ENCODE measurements around the gene CHRM4. TPM values are rescaled to one million over a fixed set of nuclear protein-coding genes. Genes with fewer than 3 reads are reported as not detected.
A peak's percentile ranks its signal among the peaks of the same experiment; 100 is the strongest.

The CHRM4 gene
- total and polyA plus RNA-seq, 2 of the 13 experiments (the other 11 are each of a cell fraction or from before 2014, with no cell fraction given): 0.13 to 0.21 TPM

DNA sequence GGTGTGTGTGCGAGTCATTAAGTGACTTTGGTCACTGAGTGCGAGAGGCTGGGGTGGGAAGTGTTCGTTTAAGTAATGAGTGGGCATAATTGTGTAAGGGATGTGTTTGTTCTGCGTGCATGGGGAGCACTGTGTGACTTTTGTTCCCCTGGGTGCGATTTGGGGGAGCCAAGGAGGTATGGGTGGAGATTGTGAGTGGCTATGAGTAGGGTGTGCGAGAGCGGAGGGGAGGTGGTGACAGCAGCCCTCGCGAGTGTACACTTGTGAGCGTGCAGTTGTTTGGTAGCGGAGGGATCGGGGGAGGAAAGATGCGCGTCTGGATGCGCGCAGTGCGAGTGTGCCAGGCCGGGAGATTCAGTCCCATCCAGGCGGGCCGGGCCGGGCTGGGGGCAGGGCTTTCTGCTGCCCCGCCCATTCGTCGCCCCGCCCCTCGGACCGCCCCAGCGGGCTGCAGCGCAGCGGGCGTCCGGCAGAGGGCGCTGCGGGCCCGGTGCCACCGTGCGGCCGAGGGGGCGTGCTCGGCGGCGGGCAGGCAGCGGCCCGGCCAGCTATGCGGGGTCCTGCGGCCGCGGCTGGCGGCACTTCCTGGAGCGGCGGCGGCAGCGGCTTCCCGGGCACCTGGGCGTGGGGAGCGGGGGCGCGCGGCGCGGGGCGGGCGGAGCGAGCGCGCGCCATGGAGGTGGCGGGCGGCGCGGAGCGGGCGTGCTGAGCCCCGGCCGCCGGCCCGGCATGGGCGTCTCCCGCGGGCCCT is 44.5 kb downstream of the CHRM4 start, which contains the start of gene DGKZ (continued):
- TF ChIP-seq ZNF136 (CRISPR knock-in tag; IDR thresholded peaks at IDR 0.05; ENCODE audit: low read depth) (no peak), TBP (CRISPR knock-in tag; IDR thresholded peaks at IDR 0.05) (no peak), ZNF143 (CRISPR knock-in tag; IDR thresholded peaks at IDR 0.05) (no peak), ZFP36L1 (CRISPR knock-in tag; IDR thresholded peaks at IDR 0.05) (no peak), MED8 (CRISPR knock-in tag; IDR thresholded peaks at IDR 0.05; ENCODE audit: insufficient replicate concordance) (no peak), RFX1 (IDR thresholded peaks at IDR 0.05) (no peak), HDAC1 (CRISPR knock-in tag; IDR thresholded peaks at IDR 0.05) (no peak), ZNF350 (CRISPR knock-in tag; IDR thresholded peaks at IDR 0.05; ENCODE audit: borderline replicate concordance, low read depth) (no peak), ATRX (CRISPR knock-in tag; IDR thresholded peaks at IDR 0.05; ENCODE audit: borderline replicate concordance) (no peak), ZNF460 (CRISPR knock-in tag; IDR thresholded peaks at IDR 0.05; ENCODE audit: borderline replicate concordance) (no peak), RARA (CRISPR knock-in tag; IDR thresholded peaks at IDR 0.05) (0 out of 2 replicates have a peak, but pooled peaks have one; percentile 16), ATAD3A (CRISPR knock-in tag; IDR thresholded peaks at IDR 0.05) (no peak), ATM (IDR thresholded peaks at IDR 0.05; ENCODE audit: borderline replicate concordance) (no peak), FIP1L1 (IDR thresholded peaks at IDR 0.05; ENCODE audit: borderline replicate concordance, insufficient read depth, low read depth, low read length) (no peak), ARNT (IDR thresholded peaks at IDR 0.05) (no peak)
- TF ChIP-seq, protein P1, sequence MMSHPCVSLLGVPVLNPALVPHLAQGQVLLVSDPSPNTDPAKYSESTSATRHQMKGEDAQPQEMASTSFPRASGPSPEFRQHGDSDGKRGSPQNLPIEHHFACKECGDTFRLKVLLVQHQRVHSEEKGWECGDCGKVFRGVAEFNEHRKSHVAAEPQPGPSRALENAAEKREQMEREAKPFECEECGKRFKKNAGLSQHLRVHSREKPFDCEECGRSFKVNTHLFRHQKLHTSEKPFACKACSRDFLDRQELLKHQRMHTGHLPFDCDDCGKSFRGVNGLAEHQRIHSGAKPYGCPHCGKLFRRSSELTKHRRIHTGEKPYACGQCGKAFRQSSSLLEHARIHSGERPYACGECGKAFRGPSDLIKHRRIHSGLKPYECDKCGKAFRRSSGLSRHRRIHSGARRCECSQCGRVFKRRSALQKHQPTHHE (CRISPR knock-in tag; IDR thresholded peaks at IDR 0.05; ENCODE audit: borderline replicate concordance): no peak
- TF ChIP-seq, protein P2, sequence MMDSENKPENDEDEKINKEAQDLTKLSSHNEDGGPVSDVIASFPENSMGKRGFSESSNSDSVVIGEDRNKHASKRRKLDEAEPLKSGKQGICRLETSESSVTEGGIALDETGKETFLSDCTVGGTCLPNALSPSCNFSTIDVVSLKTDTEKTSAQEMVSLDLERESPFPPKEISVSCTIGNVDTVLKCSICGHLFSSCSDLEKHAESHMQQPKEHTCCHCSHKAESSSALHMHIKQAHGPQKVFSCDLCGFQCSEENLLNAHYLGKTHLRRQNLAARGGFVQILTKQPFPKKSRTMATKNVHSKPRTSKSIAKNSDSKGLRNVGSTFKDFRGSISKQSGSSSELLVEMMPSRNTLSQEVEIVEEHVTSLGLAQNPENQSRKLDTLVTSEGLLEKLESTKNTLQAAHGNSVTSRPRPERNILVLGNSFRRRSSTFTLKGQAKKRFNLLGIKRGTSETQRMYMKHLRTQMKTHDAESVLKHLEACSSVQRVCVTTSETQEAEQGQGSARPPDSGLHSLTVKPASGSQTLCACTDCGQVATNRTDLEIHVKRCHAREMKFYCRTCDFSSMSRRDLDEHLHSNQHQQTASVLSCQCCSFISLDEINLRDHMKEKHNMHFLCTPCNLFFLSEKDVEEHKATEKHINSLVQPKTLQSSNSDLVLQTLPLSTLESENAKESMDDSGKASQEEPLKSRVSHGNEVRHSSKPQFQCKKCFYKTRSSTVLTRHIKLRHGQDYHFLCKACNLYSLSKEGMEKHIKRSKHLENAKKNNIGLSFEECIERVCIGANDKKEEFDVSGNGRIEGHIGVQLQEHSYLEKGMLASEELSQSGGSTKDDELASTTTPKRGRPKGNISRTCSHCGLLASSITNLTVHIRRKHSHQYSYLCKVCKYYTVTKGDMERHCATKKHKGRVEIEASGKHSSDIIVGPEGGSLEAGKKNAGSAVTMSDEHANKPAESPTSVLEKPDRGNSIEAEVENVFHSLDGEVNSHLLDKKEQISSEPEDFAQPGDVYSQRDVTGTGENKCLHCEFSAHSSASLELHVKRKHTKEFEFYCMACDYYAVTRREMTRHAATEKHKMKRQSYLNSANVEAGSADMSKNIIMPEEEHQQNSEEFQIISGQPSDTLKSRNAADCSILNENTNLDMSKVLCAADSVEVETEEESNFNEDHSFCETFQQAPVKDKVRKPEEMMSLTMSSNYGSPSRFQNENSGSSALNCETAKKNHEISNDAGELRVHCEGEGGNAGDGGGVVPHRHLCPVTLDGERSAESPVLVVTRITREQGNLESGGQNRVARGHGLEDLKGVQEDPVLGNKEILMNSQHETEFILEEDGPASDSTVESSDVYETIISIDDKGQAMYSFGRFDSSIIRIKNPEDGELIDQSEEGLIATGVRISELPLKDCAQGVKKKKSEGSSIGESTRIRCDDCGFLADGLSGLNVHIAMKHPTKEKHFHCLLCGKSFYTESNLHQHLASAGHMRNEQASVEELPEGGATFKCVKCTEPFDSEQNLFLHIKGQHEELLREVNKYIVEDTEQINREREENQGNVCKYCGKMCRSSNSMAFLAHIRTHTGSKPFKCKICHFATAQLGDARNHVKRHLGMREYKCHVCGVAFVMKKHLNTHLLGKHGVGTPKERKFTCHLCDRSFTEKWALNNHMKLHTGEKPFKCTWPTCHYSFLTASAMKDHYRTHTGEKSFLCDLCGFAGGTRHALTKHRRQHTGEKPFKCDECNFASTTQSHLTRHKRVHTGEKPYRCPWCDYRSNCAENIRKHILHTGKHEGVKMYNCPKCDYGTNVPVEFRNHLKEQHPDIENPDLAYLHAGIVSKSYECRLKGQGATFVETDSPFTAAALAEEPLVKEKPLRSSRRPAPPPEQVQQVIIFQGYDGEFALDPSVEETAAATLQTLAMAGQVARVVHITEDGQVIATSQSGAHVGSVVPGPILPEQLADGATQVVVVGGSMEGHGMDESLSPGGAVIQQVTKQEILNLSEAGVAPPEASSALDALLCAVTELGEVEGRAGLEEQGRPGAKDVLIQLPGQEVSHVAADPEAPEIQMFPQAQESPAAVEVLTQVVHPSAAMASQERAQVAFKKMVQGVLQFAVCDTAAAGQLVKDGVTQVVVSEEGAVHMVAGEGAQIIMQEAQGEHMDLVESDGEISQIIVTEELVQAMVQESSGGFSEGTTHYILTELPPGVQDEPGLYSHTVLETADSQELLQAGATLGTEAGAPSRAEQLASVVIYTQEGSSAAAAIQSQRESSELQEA (CRISPR knock-in tag; IDR thresholded peaks at IDR 0.05; ENCODE audit: not compliant biosample characterization): no peak
- TF ChIP-seq, protein P3, sequence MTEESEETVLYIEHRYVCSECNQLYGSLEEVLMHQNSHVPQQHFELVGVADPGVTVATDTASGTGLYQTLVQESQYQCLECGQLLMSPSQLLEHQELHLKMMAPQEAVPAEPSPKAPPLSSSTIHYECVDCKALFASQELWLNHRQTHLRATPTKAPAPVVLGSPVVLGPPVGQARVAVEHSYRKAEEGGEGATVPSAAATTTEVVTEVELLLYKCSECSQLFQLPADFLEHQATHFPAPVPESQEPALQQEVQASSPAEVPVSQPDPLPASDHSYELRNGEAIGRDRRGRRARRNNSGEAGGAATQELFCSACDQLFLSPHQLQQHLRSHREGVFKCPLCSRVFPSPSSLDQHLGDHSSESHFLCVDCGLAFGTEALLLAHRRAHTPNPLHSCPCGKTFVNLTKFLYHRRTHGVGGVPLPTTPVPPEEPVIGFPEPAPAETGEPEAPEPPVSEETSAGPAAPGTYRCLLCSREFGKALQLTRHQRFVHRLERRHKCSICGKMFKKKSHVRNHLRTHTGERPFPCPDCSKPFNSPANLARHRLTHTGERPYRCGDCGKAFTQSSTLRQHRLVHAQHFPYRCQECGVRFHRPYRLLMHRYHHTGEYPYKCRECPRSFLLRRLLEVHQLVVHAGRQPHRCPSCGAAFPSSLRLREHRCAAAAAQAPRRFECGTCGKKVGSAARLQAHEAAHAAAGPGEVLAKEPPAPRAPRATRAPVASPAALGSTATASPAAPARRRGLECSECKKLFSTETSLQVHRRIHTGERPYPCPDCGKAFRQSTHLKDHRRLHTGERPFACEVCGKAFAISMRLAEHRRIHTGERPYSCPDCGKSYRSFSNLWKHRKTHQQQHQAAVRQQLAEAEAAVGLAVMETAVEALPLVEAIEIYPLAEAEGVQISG (CRISPR knock-in tag; IDR thresholded peaks at IDR 0.05): peak; percentile 80
